Progenitor cell of endocrine pancreas (in vitro differentiated cells): Measurements from ENCODE around the gene CEP152. TPM values are rescaled to one million over a fixed set of nuclear protein-coding genes. Genes with fewer than 3 reads are reported as not detected.

Experiments
- DNase-seq: peaks from one replicate; pipeline ENCODE4 v3.0.0; 2021; ENCODE audit warnings: low spot score; ENCODE audit not compliant: unreplicated experiment
- H3K27ac Mint-ChIP-seq: 2 replicates; pipeline ENCODE4 v1.8.0; 2021; ENCODE audit warnings: mild to moderate bottlenecking, moderate library complexity, mixed read lengths
- H3K27me3 Mint-ChIP-seq: 2 replicates; pipeline ENCODE4 v1.8.0; 2021; ENCODE audit warnings: mixed read lengths
- H3K36me3 Mint-ChIP-seq: 2 replicates; pipeline ENCODE4 v1.8.0; 2022; ENCODE audit warnings: mixed read lengths; ENCODE audit not compliant: insufficient read depth
- H3K4me1 Mint-ChIP-seq: 2 replicates; pipeline ENCODE4 v1.8.0; 2021; ENCODE audit warnings: low read depth, mixed read lengths
- H3K4me3 Mint-ChIP-seq: 2 replicates; pipeline ENCODE4 v1.8.0; 2021; ENCODE audit warnings: low read depth, mild to moderate bottlenecking, moderate library complexity, mixed read lengths
- H3K9me3 Mint-ChIP-seq: 2 replicates; pipeline ENCODE4 v1.8.0; 2021; ENCODE audit warnings: low read depth, mixed read lengths
- total RNA-seq: library from RNA; stranded (reverse); gene quantifications from 2 replicates; pipeline ENCODE4 v1.2.1, GENCODE V29; 2021
- TF ChIP-seq, protein P1 (sequence below): fragments of 200-600 bp; sonication (generic); IDR thresholded peaks from one replicate; pipeline ENCODE4 v1.5.0; 2021; ENCODE audit warnings: antibody characterized with exemption, mild to moderate bottlenecking; ENCODE audit not compliant: unreplicated experiment

CEP152 gene
- total RNA-seq, 1 donor from 2014 or later: 9.5 TPM

DNA sequence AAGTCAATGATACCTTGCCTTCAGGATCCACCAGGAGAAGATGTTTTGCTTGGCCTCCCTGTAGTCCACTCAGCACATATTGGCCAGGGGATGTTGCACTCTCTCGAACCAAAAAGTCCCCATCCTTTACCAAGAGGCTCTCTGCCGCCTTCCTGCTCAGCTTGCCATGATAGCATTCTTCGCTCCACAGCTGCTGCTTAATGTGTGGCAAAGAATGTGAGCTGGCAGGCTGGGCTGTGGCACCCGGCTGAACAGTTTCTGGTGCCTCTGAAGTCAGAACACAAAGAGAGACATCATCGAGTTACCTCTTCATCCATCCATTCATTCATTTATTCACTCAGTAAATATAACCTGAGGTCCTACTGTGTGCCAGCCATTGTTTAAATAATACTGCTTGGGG is 23.9 kb upstream of the CEP152 start:
- no peak for DNase-seq
- Mint-ChIP-seq H3K36me3 (no peaks in the 10 kb centered on the region), H3K27me3 (no peaks in the 10 kb centered on the region), H3K27ac (no peak overlapping the region), H3K4me3 (no peak overlapping the region), H3K4me1 (no peaks in the 10 kb centered on the region), H3K9me3 (peaks cover 5% of the 10 kb centered on the region)
- TF ChIP-seq, protein P1, sequence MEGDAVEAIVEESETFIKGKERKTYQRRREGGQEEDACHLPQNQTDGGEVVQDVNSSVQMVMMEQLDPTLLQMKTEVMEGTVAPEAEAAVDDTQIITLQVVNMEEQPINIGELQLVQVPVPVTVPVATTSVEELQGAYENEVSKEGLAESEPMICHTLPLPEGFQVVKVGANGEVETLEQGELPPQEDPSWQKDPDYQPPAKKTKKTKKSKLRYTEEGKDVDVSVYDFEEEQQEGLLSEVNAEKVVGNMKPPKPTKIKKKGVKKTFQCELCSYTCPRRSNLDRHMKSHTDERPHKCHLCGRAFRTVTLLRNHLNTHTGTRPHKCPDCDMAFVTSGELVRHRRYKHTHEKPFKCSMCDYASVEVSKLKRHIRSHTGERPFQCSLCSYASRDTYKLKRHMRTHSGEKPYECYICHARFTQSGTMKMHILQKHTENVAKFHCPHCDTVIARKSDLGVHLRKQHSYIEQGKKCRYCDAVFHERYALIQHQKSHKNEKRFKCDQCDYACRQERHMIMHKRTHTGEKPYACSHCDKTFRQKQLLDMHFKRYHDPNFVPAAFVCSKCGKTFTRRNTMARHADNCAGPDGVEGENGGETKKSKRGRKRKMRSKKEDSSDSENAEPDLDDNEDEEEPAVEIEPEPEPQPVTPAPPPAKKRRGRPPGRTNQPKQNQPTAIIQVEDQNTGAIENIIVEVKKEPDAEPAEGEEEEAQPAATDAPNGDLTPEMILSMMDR: no peak

DNA sequence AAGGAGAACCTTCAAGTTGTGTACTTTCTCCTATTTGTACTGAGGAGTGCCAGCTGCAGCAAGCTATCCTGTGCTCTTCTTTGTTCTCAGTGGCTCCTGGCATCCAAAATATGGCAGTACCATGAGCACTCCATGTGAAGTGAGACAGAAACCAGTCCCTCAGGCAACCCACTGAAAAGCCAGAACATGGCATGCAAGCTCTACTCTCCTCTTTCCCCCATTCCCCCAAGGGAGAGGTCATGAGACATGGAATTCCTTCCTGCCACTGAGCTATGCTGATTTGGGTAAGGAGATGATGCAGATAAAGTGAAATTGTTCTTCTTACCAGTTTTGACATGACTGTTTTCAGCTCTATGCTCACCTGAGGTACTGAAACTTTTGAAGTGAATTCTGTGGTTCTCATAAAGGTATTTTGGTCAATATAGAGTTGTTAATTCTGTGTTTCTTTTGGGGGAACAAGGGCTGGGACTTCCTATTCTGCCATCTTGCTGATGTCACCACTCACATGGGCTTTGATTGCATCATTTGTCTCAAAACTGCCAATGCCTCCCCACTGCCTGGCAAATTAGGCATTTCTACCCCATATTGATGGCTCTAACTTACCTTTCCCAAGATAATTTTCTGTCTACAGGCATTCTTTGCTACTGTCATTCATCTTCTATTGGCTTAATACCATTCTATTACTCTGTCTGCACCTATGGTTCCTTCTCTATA is 22.8 kb upstream of the CEP152 start:
- no peaks in the 10 kb centered on the region for H3K27me3 Mint-ChIP-seq
- H3K4me1 Mint-ChIP-seq: no peaks in the 10 kb centered on the region
- TF ChIP-seq, protein P1: no peak
- no peak overlapping the region for H3K27ac Mint-ChIP-seq
- H3K9me3 Mint-ChIP-seq: peaks cover 5% of the 10 kb centered on the region
- no peak overlapping the region for H3K4me3 Mint-ChIP-seq
- H3K36me3 Mint-ChIP-seq: no peaks in the 10 kb centered on the region
- no peak for DNase-seq

DNA sequence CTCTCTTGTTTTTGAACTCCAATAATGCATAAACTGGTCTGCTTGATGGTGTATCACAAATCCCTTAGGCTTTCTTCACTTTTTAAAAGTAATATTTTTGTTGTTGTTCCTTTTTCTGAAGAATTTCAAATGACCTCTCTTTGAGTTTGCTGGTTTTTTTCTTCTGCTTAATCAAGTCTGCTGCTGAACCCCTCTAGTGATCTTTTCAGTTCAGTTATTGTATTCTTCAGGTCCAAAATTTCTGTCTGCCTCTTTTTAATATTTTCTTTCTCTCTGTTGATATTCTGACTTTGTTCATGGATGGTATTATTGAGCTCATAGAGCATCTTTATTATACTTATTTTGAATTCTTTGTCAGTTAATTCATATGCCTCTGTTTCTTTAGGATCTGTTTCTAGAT is 21.8 kb upstream of the CEP152 start:
- H3K36me3 Mint-ChIP-seq: no peaks in the 10 kb centered on the region
- H3K27ac Mint-ChIP-seq: no peak overlapping the region
- H3K4me1 Mint-ChIP-seq: no peaks in the 10 kb centered on the region
- no peaks in the 10 kb centered on the region for H3K27me3 Mint-ChIP-seq
- H3K4me3 Mint-ChIP-seq: no peak overlapping the region
- TF ChIP-seq, protein P1: no peak
- peaks cover 5% of the 10 kb centered on the region for H3K9me3 Mint-ChIP-seq
- DNase-seq: no peak

DNA sequence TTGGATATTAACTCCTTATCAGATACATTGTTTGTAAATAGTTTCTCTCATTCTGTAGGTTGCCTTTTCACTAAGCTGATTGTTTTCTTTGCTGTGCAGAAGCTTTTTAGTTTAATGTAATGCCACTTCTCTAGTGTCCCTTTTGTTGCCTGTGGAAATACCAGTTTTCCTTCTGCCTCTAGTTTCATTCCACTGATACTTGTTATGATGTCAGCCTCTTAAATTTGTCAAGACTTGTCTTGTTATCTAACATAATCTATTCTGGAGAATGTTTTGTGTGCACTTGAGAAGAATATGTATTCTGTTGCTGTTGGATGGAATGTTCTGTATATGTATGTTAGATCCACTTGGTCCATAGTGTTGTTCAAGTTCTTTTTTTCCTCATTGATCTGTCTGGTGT is 18.0 kb upstream of the CEP152 start:
- H3K4me1 Mint-ChIP-seq: peaks cover 1% of the 10 kb centered on the region
- TF ChIP-seq, protein P1: no peak
- H3K4me3 Mint-ChIP-seq: no peak overlapping the region

DNA sequence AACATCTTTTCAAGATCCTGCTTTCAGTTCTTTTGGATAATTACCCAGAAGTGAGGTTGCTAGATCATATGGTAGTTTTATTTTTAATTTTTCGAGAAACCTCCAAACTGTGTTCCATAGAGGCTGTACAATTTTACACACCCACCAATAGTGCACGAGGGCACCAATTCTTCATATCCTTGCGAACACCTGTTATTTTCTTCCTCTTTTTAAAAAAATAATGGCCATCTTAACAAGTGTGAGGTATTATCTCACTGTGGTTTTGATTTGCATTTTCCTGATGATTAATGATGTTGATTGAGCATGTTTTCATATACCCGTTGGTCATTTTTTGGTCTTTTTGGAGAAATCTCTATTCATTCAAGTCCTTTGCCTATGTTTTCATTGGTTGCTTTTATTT is 17.6 kb upstream of the CEP152 start:
- H3K4me1 Mint-ChIP-seq: peaks cover 1% of the 10 kb centered on the region
- no peak overlapping the region for H3K27ac Mint-ChIP-seq
- DNase-seq: no peak
- H3K36me3 Mint-ChIP-seq: no peaks in the 10 kb centered on the region
- H3K27me3 Mint-ChIP-seq: no peaks in the 10 kb centered on the region
- no peak overlapping the region for H3K4me3 Mint-ChIP-seq
- H3K9me3 Mint-ChIP-seq: peaks cover 5% of the 10 kb centered on the region
- TF ChIP-seq, protein P1: no peak

More for the DNA sequence above, 18.0 kb upstream of the CEP152 start:
- no peak overlapping the region for H3K27ac Mint-ChIP-seq
- H3K27me3 Mint-ChIP-seq: no peaks in the 10 kb centered on the region
- no peak for DNase-seq
- no peaks in the 10 kb centered on the region for H3K36me3 Mint-ChIP-seq
- H3K9me3 Mint-ChIP-seq: peaks cover 5% of the 10 kb centered on the region
